ENCODE measurements around the gene GINS2. TPM values are rescaled to one million over a fixed set of nuclear protein-coding genes. Genes with fewer than 3 reads are reported as not detected.

GINS2 gene
- total and polyA plus RNA-seq, 2 donors (not counting 1 experiment from before 2014, with no cell fraction given) = 1.8 to 5.5 TPM

DNA sequence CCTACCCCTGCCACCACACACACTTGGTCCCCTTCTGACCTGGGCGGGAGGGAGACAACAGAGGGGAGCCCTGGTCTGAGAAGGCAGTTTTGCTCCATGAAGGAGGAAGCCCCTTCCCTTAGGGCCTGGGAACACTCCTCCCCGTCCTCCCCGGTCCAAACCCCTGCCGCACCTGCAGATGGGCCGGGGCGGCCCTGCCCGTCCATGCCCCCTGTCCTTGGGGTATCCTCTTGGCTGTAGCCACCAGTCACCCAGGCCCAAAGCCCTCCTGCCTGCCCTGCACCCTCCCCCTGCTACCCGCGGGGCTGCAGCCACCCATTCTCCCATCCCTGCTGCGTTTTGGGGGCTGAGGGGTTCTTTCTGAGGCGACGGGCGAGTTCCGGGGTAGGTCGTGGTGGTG is 41.8 kb downstream of the GINS2 start:
- no peaks in the 10 kb centered on the region for H4K20me1 ChIP-seq (ENCODE audit: control insufficient read depth, extremely low read depth, insufficient read depth, low read length)

GRCh38 chr16:85646358-85646907 is 42.3 kb downstream of the GINS2 start:
- H3K9me3 ChIP-seq (ENCODE audit: control insufficient read depth, insufficient read depth, low read depth, low read length) = no peaks in the 10 kb centered on the region
- no peak overlapping the region for H2AFZ ChIP-seq (ENCODE audit: low read length)
- no peaks in the 10 kb centered on the region for H4K20me1 ChIP-seq (ENCODE audit: control insufficient read depth, extremely low read depth, insufficient read depth, low read length)

More for the DNA sequence above, 41.8 kb downstream of the GINS2 start:
- H3K9me3 ChIP-seq (ENCODE audit: control insufficient read depth, insufficient read depth, low read depth, low read length) = no peaks in the 10 kb centered on the region
- no peak overlapping the region for H3K4me3 ChIP-seq (replicated peaks in 1 of 4; ENCODE audit: control extremely low read depth in 1 of 4, insufficient read depth in 1 of 4, low read depth in 3 of 4, low read length in 4 of 4)
- H3K4me1 ChIP-seq (ENCODE audit: control insufficient read depth, extremely low read depth, insufficient read depth, low read length) = no peaks in the 10 kb centered on the region
- H3K27me3 ChIP-seq (ENCODE audit: control insufficient read depth, insufficient read depth, low read length) = no peaks in the 10 kb centered on the region
- no peak overlapping the region for H3K27ac ChIP-seq (ENCODE audit: insufficient read depth, low read length)
- H2AFZ ChIP-seq (ENCODE audit: low read length) = no peak overlapping the region
- H3K4me2 ChIP-seq (ENCODE audit: extremely low read depth, insufficient read depth, low read length) = no peak overlapping the region
- no peaks in the 10 kb centered on the region for H3K79me2 ChIP-seq (ENCODE audit: control insufficient read depth, insufficient read depth, low read length)
- TF ChIP-seq, protein P1, sequence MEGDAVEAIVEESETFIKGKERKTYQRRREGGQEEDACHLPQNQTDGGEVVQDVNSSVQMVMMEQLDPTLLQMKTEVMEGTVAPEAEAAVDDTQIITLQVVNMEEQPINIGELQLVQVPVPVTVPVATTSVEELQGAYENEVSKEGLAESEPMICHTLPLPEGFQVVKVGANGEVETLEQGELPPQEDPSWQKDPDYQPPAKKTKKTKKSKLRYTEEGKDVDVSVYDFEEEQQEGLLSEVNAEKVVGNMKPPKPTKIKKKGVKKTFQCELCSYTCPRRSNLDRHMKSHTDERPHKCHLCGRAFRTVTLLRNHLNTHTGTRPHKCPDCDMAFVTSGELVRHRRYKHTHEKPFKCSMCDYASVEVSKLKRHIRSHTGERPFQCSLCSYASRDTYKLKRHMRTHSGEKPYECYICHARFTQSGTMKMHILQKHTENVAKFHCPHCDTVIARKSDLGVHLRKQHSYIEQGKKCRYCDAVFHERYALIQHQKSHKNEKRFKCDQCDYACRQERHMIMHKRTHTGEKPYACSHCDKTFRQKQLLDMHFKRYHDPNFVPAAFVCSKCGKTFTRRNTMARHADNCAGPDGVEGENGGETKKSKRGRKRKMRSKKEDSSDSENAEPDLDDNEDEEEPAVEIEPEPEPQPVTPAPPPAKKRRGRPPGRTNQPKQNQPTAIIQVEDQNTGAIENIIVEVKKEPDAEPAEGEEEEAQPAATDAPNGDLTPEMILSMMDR (conservative IDR thresholded peaks at IDR 0.05 in 1 of 2, IDR thresholded peaks at IDR 0.05 in 1 of 2; ENCODE audit: low read depth in 1 of 2, low read length in 2 of 2) = no peak
- TF ChIP-seq EZH2 (IDR thresholded peaks at IDR 0.05; ENCODE audit: low read length, missing control alignments) = no peak
- H3K9ac ChIP-seq (ENCODE audit: insufficient read depth, low read length) = no peak overlapping the region
- DNase-seq (ENCODE audit: low read depth in 2 of 2) = no peak
- H3K36me3 ChIP-seq (ENCODE audit: control insufficient read depth, insufficient read depth, low read length) = no peaks in the 10 kb centered on the region

DNA sequence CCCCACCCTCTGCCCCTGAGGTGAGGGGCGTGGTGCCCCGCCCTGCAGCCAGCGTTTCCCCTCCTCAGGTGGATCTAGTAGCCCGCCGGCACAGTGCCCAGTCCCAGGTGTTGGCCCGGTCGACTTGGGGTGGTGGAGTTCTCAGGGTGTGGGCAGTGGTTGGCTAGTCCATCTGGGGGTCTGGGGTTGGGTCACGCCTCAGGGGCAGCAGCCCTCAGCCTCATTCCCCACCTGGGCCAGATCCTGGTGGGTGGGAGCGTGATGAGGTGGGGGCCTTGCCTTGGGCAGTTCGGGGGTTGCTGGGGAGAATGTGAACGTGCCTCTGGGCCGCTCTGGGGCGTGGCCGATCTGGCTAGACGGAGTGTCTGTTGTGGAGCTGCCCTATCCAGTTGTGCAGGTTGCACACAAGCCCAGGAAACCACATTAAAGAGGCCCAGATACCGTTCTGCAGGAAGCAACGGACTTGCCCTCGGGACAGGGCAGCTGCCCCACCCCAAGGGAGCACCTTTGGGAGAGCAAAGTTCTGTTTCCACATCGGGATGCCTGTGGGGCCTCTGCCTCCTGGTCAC is 43.6 kb downstream of the GINS2 start:
- Histone ChIP-seq H3K79me2 (ENCODE audit: control insufficient read depth, insufficient read depth, low read length) (no peaks in the 10 kb centered on the region), H3K4me3 (replicated peaks in 1 of 4; ENCODE audit: control extremely low read depth in 1 of 4, insufficient read depth in 1 of 4, low read depth in 3 of 4, low read length in 4 of 4) (no peak overlapping the region), H3K9ac (ENCODE audit: insufficient read depth, low read length) (no peak overlapping the region), H3K9me3 (ENCODE audit: control insufficient read depth, insufficient read depth, low read depth, low read length) (no peaks in the 10 kb centered on the region), H3K4me1 (ENCODE audit: control insufficient read depth, extremely low read depth, insufficient read depth, low read length) (no peaks in the 10 kb centered on the region), H3K4me2 (ENCODE audit: extremely low read depth, insufficient read depth, low read length) (no peak overlapping the region), H4K20me1 (ENCODE audit: control insufficient read depth, extremely low read depth, insufficient read depth, low read length) (no peaks in the 10 kb centered on the region), H3K36me3 (ENCODE audit: control insufficient read depth, insufficient read depth, low read length) (no peaks in the 10 kb centered on the region), H3K27me3 (ENCODE audit: control insufficient read depth, insufficient read depth, low read length) (no peaks in the 10 kb centered on the region), H3K27ac (ENCODE audit: insufficient read depth, low read length) (no peak overlapping the region), H2AFZ (ENCODE audit: low read length) (no peak overlapping the region)
- TF ChIP-seq, protein P1 (conservative IDR thresholded peaks at IDR 0.05 in 1 of 2, IDR thresholded peaks at IDR 0.05 in 1 of 2; ENCODE audit: low read depth in 1 of 2, low read length in 2 of 2) = no peak
- no peak for TF ChIP-seq EZH2 (IDR thresholded peaks at IDR 0.05; ENCODE audit: low read length, missing control alignments)
- DNase-seq (ENCODE audit: low read depth in 2 of 2) = no peak

More at GRCh38 chr16:85646358-85646907, 42.3 kb downstream of the GINS2 start:
- H3K79me2 ChIP-seq (ENCODE audit: control insufficient read depth, insufficient read depth, low read length) = no peaks in the 10 kb centered on the region
- H3K9ac ChIP-seq (ENCODE audit: insufficient read depth, low read length) = no peak overlapping the region
- H3K4me2 ChIP-seq (ENCODE audit: extremely low read depth, insufficient read depth, low read length) = no peak overlapping the region
- no peak for TF ChIP-seq EZH2 (IDR thresholded peaks at IDR 0.05; ENCODE audit: low read length, missing control alignments)
- TF ChIP-seq, protein P1 (conservative IDR thresholded peaks at IDR 0.05 in 1 of 2, IDR thresholded peaks at IDR 0.05 in 1 of 2; ENCODE audit: low read depth in 1 of 2, low read length in 2 of 2) = no peak
- no peaks in the 10 kb centered on the region for H3K36me3 ChIP-seq (ENCODE audit: control insufficient read depth, insufficient read depth, low read length)
- H3K27ac ChIP-seq (ENCODE audit: insufficient read depth, low read length) = no peak overlapping the region
- no peak for DNase-seq (ENCODE audit: low read depth in 2 of 2)
- H3K4me1 ChIP-seq (ENCODE audit: control insufficient read depth, extremely low read depth, insufficient read depth, low read length) = no peaks in the 10 kb centered on the region
- H3K4me3 ChIP-seq (replicated peaks in 1 of 4; ENCODE audit: control extremely low read depth in 1 of 4, insufficient read depth in 1 of 4, low read depth in 3 of 4, low read length in 4 of 4) = no peak overlapping the region
- no peaks in the 10 kb centered on the region for H3K27me3 ChIP-seq (ENCODE audit: control insufficient read depth, insufficient read depth, low read length)

Measured in fibroblast of lung (primary cell).